GM23338 (cell line): ENCODE results near the gene RASGRP4.

Experiments
- CREB1 ChIP-seq: fragments of 250-450 bp; sonication (Bioruptor Pico); IDR thresholded peaks from 2 replicates; pipeline ENCODE4 v1.5.0; 2020; ENCODE audit warnings: low read depth, mild to moderate bottlenecking, moderate library complexity
- EZH2 ChIP-seq: fragments of 200-600 bp; sonication (generic); IDR thresholded peaks from one replicate; pipeline ENCODE4 v1.8.0; 2017; ENCODE audit warnings: antibody characterized with exemption, mild to moderate bottlenecking, low read depth; ENCODE audit not compliant: unreplicated experiment
- EZH2phosphoT487 ChIP-seq: fragments of 200-600 bp; sonication (generic); IDR thresholded peaks from one replicate; pipeline ENCODE4 v1.8.1; 2018; ENCODE audit warnings: antibody characterized with exemption; ENCODE audit not compliant: unreplicated experiment
- POLR2AphosphoS5 ChIP-seq: IDR thresholded peaks from 2 replicates; pipeline ENCODE4 v1.6.1; 2016; ENCODE audit warnings: antibody characterized with exemption, low read depth
- TF ChIP-seq, protein P1 (sequence below), 2 experiments: fragments of 200-600 bp in 1 of 2; sonication (generic) in 1 of 2; conservative IDR thresholded peaks; 2 replicates each; pipeline versions ENCODE4 v1.5.1 to v1.6.1; 2016 to 2017; ENCODE audit warnings: antibody characterized with exemption in 2 of 2, low read depth in 2 of 2, mild to moderate bottlenecking in 2 of 2, moderate library complexity in 1 of 2

DNA sequence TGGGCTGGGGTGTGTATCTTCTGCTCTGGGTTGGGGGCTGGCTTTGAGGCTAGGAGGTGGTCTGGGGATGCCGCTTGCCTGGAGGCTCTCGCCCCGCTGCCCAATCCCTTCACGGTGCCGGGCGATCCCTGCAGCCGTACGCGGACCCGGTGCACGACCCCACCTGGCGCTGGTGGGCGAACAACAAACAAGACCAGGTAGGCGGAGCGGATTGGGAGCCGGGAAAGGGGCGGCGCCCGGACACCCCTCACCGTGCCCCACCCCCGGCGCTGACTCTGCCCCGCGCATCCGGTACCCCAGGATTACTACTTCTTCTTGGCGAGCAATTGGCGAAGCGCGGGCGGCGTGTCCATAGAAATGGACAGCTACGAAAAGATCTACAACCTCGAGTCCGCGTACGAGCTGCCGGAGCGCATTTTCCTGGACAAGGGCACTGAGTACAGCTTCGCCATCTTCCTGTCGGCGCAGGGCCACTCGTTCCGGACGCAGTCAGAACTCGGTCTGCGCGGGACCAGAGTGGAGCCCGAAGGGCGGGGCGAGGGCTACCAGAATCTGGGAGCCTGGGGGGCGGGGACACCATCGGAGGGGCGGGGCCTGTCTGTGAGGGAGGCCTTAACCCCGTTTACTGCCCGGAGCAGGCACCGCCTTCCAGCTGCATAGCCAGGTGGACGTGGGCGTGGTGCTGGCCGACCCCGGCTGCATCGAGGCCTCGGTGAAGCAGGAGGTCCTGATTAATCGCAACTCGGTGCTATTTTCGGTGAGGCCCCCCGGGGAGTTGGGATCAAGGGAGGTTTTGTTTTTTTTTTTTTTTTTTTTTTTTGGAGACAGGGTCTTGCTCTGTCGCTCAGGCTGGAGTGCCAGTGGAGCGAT is 63.7 kb downstream of the RASGRP4 start:
- TF ChIP-seq, protein P1, sequence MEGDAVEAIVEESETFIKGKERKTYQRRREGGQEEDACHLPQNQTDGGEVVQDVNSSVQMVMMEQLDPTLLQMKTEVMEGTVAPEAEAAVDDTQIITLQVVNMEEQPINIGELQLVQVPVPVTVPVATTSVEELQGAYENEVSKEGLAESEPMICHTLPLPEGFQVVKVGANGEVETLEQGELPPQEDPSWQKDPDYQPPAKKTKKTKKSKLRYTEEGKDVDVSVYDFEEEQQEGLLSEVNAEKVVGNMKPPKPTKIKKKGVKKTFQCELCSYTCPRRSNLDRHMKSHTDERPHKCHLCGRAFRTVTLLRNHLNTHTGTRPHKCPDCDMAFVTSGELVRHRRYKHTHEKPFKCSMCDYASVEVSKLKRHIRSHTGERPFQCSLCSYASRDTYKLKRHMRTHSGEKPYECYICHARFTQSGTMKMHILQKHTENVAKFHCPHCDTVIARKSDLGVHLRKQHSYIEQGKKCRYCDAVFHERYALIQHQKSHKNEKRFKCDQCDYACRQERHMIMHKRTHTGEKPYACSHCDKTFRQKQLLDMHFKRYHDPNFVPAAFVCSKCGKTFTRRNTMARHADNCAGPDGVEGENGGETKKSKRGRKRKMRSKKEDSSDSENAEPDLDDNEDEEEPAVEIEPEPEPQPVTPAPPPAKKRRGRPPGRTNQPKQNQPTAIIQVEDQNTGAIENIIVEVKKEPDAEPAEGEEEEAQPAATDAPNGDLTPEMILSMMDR (conservative IDR thresholded peaks at IDR 0.05; ENCODE audit: low read depth in 2 of 2) = no peak
- no peak for TF ChIP-seq CREB1 (CRISPR knock-in tag)
- no peak for TF ChIP-seq EZH2phosphoT487
- TF ChIP-seq EZH2 = no peak
- TF ChIP-seq POLR2AphosphoS5 = peak; percentile 81
